Measurements from ENCODE around the gene SACM1L. TPM values are rescaled to one million over a fixed set of nuclear protein-coding genes. Genes with fewer than 3 reads are reported as not detected.

The SACM1L gene
- polyA plus RNA-seq, 4 donors: 54.2 to 82.9 (median 64.6) TPM

- no peak for DNase-seq (ENCODE audit: low read depth in 4 of 4, low spot score in 2 of 4)
Measured at GRCh38 chr3:45762647-45763302, 73.6 kb downstream of the SACM1L start.

GRCh38 chr3:45763303-45763675 is 74.1 kb downstream of the SACM1L start:
- no peak for DNase-seq (ENCODE audit: low read depth in 4 of 4, low spot score in 2 of 4)

- no peak for DNase-seq (ENCODE audit: low read depth in 4 of 4, low spot score in 2 of 4)
Measured at GRCh38 chr3:45765266-45765851, 76.2 kb downstream of the SACM1L start.

GRCh38 chr3:45765958-45766357 is 76.8 kb downstream of the SACM1L start:
- DNase-seq (ENCODE audit: low read depth in 4 of 4, low spot score in 2 of 4): no peak

- no peak for DNase-seq (ENCODE audit: low read depth in 4 of 4, low spot score in 2 of 4)
Measured at GRCh38 chr3:45771166-45771775, 82.1 kb downstream of the SACM1L start.

GRCh38 chr3:45771831-45772230 is 82.6 kb downstream of the SACM1L start:
- no peak for DNase-seq (ENCODE audit: low read depth in 4 of 4, low spot score in 2 of 4)

GRCh38 chr3:45772341-45773035 is 83.3 kb downstream of the SACM1L start:
- no peak for DNase-seq (ENCODE audit: low read depth in 4 of 4, low spot score in 2 of 4)

GRCh38 chr3:45773072-45773471 is 83.9 kb downstream of the SACM1L start:
- no peak for DNase-seq (ENCODE audit: low read depth in 4 of 4, low spot score in 2 of 4)

GRCh38 chr3:45773714-45774449 is 84.7 kb downstream of the SACM1L start:
- DNase-seq (ENCODE audit: low read depth in 4 of 4, low spot score in 2 of 4): no peak

GRCh38 chr3:45774581-45775521 is 85.7 kb downstream of the SACM1L start:
- no peak for DNase-seq (ENCODE audit: low read depth in 4 of 4, low spot score in 2 of 4)

- DNase-seq (ENCODE audit: low read depth in 4 of 4, low spot score in 2 of 4): no peak
Measured at GRCh38 chr3:45775571-45776300, 86.5 kb downstream of the SACM1L start.

- DNase-seq (ENCODE audit: low read depth in 4 of 4, low spot score in 2 of 4): no peak
Measured at GRCh38 chr3:45776301-45776595, 87.1 kb downstream of the SACM1L start.

GRCh38 chr3:45776611-45777010 is 87.4 kb downstream of the SACM1L start:
- DNase-seq (ENCODE audit: low read depth in 4 of 4, low spot score in 2 of 4): no peak

GRCh38 chr3:45777111-45777745 is 88.0 kb downstream of the SACM1L start:
- no peak for DNase-seq (ENCODE audit: low read depth in 4 of 4, low spot score in 2 of 4)

GRCh38 chr3:45777746-45778386 is 88.7 kb downstream of the SACM1L start:
- no peak for DNase-seq (ENCODE audit: low read depth in 4 of 4, low spot score in 2 of 4)

GRCh38 chr3:45778761-45779201 is 89.6 kb downstream of the SACM1L start:
- no peak for DNase-seq (ENCODE audit: low read depth in 4 of 4, low spot score in 2 of 4)

GRCh38 chr3:45779746-45780735 is 90.8 kb downstream of the SACM1L start:
- DNase-seq (ENCODE audit: low read depth in 4 of 4, low spot score in 2 of 4): no peak
